Gastrocnemius medialis (tissue), 4 donors: ENCODE measurements around the gene LRCH3.

Experiments
- CTCF ChIP-seq, 5 experiments: fragments of 450-650 bp in 3 of 5; fragments of 200-600 bp in 2 of 5; sonication (generic) in 2 of 5; IDR thresholded peaks in 4 of 5; conservative IDR thresholded peaks in 1 of 5; 1 replicate in 4 of 5; 2 replicates in 1 of 5; pipeline ENCODE4 v1.5.1; 2016 to 2019; ENCODE audit warnings: antibody characterized with exemption in 5 of 5, mild to moderate bottlenecking in 3 of 5, moderate library complexity in 3 of 5
- POLR2A ChIP-seq, 2 donors: fragments of 450-650 bp; IDR thresholded peaks; one replicate each; pipeline ENCODE4 v1.6.1; 2017; ENCODE audit warnings: antibody characterized with exemption in 2 of 2, mild to moderate bottlenecking in 2 of 2, moderate library complexity in 2 of 2

GRCh38 chr3:197790033-197790432, 1.0 kb upstream of the LRCH3 start:
- TF ChIP-seq CTCF (IDR thresholded peaks at IDR 0.05 in 4 of 5, conservative IDR thresholded peaks at IDR 0.05 in 1 of 5) = no peak
- TF ChIP-seq POLR2A (IDR thresholded peaks at IDR 0.05) = no peak
